B cell (primary cell): Measurements from ENCODE around the gene SPAG6.
"Not testable (repeated sequence)": the region's sequence is repeated elsewhere in the genome, so short reads cannot be mapped to it uniquely, and the experiment has no call there.

Source experiments
- EZH2 ChIP-seq: IDR thresholded peaks from 2 replicates; pipeline ENCODE4 v1.6.1; 2012; ENCODE audit warnings: borderline replicate concordance, low read depth, mild to moderate bottlenecking, moderate library complexity, low read length; ENCODE audit not compliant: insufficient read depth, poor library complexity, severe bottlenecking
- TF ChIP-seq, protein P1 (sequence below): fragments of 200-600 bp; IDR thresholded peaks from one replicate; pipeline ENCODE4 v1.8.0; 2022; ENCODE audit warnings: antibody characterized with exemption, mild to moderate bottlenecking

GRCh38 chr10:22357770-22358169 lies 12.5 kb downstream of the SPAG6 start:
- TF ChIP-seq, protein P1, sequence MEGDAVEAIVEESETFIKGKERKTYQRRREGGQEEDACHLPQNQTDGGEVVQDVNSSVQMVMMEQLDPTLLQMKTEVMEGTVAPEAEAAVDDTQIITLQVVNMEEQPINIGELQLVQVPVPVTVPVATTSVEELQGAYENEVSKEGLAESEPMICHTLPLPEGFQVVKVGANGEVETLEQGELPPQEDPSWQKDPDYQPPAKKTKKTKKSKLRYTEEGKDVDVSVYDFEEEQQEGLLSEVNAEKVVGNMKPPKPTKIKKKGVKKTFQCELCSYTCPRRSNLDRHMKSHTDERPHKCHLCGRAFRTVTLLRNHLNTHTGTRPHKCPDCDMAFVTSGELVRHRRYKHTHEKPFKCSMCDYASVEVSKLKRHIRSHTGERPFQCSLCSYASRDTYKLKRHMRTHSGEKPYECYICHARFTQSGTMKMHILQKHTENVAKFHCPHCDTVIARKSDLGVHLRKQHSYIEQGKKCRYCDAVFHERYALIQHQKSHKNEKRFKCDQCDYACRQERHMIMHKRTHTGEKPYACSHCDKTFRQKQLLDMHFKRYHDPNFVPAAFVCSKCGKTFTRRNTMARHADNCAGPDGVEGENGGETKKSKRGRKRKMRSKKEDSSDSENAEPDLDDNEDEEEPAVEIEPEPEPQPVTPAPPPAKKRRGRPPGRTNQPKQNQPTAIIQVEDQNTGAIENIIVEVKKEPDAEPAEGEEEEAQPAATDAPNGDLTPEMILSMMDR = not testable (repeated sequence)
- not testable (repeated sequence) for TF ChIP-seq EZH2
